Neural progenitor cell (in vitro differentiated cells): ENCODE measurements around the gene RORC. TPM values are rescaled to one million over a fixed set of nuclear protein-coding genes. Genes with fewer than 3 reads are reported as not detected.

Source experiments
- DNase-seq: peaks from one replicate; pipeline ENCODE4 v3.0.0-alpha.2; 2016; ENCODE audit warnings: low spot score
- H2AFZ ChIP-seq: fragments of 200-600 bp; sonication (generic); replicated peaks from 2 replicates; pipeline ENCODE4 v1.6.1; 2016; ENCODE audit warnings: antibody characterized with exemption
- H3F3A ChIP-seq: fragments of 200-600 bp; sonication (generic); 2 replicates; pipeline ENCODE4 v1.6.1; 2016; ENCODE audit warnings: antibody characterized with exemption, low read depth
- H3K27ac ChIP-seq: fragments of 200-600 bp; sonication (generic); 2 replicates; pipeline ENCODE4 v1.5.1; 2016; ENCODE audit warnings: mild to moderate bottlenecking
- H3K27me3 ChIP-seq: fragments of 200-600 bp; sonication (generic); 2 replicates; pipeline ENCODE4 v1.6.1; 2016; ENCODE audit warnings: mild to moderate bottlenecking, moderate library complexity
- H3K36me3 ChIP-seq: fragments of 200-600 bp; sonication (generic); 2 replicates; pipeline ENCODE4 v1.5.1; 2016
- H3K4me1 ChIP-seq: fragments of 200-600 bp; sonication (generic); 2 replicates; pipeline ENCODE4 v1.6.1; 2016; ENCODE audit warnings: mixed run types
- H3K4me2 ChIP-seq: fragments of 200-600 bp; sonication (generic); 2 replicates; pipeline ENCODE4 v1.6.1; 2016
- H3K4me3 ChIP-seq: fragments of 200-600 bp; sonication (generic); 2 replicates; pipeline ENCODE4 v1.5.1; 2016
- H3K79me2 ChIP-seq: fragments of 200-600 bp; sonication (generic); 2 replicates; pipeline ENCODE4 v1.6.1; 2016; ENCODE audit warnings: low read depth
- H3K9ac ChIP-seq: fragments of 200-600 bp; sonication (generic); 2 replicates; pipeline ENCODE4 v1.6.1; 2016
- H3K9me3 ChIP-seq: fragments of 200-600 bp; sonication (generic); 2 replicates; pipeline ENCODE4 v1.5.1; 2016; ENCODE audit warnings: low read depth
- H4K20me1 ChIP-seq: fragments of 200-600 bp; sonication (generic); 2 replicates; pipeline ENCODE4 v1.6.1; 2016; ENCODE audit warnings: low read depth
- H3K27ac Mint-ChIP-seq: 3 replicates; pipeline ENCODE4 v1.8.0; 2021; ENCODE audit warnings: mixed read lengths
- H3K27me3 Mint-ChIP-seq: 2 replicates; pipeline ENCODE4 v1.8.0; 2022; ENCODE audit warnings: low read depth, mild to moderate bottlenecking, inconsistent platforms, moderate library complexity, mixed read lengths; ENCODE audit not compliant: insufficient read depth
- H3K36me3 Mint-ChIP-seq: 3 replicates; pipeline ENCODE4 v1.8.0; 2021; ENCODE audit warnings: mixed read lengths
- H3K4me1 Mint-ChIP-seq: 3 replicates; pipeline ENCODE4 v1.8.0; 2021; ENCODE audit warnings: mixed read lengths
- H3K4me3 Mint-ChIP-seq: 3 replicates; pipeline ENCODE4 v1.8.0; 2021; ENCODE audit warnings: mild to moderate bottlenecking, moderate library complexity, mixed read lengths
- H3K9me3 Mint-ChIP-seq: 3 replicates; pipeline ENCODE4 v1.8.0; 2020; ENCODE audit warnings: mixed read lengths
- EZH2 ChIP-seq: fragments of 200-600 bp; sonication (generic); IDR thresholded peaks from 2 replicates; pipeline ENCODE4 v1.6.1; 2017; ENCODE audit warnings: antibody characterized with exemption, mild to moderate bottlenecking, moderate library complexity
- EZH2phosphoT487 ChIP-seq: fragments of 200-600 bp; sonication (generic); IDR thresholded peaks from 2 replicates; pipeline ENCODE4 v1.6.1; 2017; ENCODE audit warnings: antibody characterized with exemption
- total RNA-seq: library from RNA; depleted of rRNA; stranded (reverse); fragments of >200 nt; gene quantifications from 2 replicates; pipeline ENCODE4 v1.2.3, GENCODE V29; 2015; ENCODE audit warnings: low replicate concordance
- TF ChIP-seq, protein P1 (sequence below): fragments of 200-600 bp; sonication (generic); IDR thresholded peaks from 2 replicates; pipeline ENCODE4 v1.5.1; 2017; ENCODE audit warnings: antibody characterized with exemption, mild to moderate bottlenecking

The RORC gene
- total RNA-seq, 1 donor from 2014 or later: not detected

GRCh38 chr1:151830055-151830454 lies 1.5 kb downstream of the RORC start:
- H3K9me3 Mint-ChIP-seq: no peaks in the 10 kb centered on the region
- H3K36me3 Mint-ChIP-seq: no peaks in the 10 kb centered on the region
- TF ChIP-seq, protein P1, sequence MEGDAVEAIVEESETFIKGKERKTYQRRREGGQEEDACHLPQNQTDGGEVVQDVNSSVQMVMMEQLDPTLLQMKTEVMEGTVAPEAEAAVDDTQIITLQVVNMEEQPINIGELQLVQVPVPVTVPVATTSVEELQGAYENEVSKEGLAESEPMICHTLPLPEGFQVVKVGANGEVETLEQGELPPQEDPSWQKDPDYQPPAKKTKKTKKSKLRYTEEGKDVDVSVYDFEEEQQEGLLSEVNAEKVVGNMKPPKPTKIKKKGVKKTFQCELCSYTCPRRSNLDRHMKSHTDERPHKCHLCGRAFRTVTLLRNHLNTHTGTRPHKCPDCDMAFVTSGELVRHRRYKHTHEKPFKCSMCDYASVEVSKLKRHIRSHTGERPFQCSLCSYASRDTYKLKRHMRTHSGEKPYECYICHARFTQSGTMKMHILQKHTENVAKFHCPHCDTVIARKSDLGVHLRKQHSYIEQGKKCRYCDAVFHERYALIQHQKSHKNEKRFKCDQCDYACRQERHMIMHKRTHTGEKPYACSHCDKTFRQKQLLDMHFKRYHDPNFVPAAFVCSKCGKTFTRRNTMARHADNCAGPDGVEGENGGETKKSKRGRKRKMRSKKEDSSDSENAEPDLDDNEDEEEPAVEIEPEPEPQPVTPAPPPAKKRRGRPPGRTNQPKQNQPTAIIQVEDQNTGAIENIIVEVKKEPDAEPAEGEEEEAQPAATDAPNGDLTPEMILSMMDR: no peak
- no peak for TF ChIP-seq EZH2
- no peak for TF ChIP-seq EZH2phosphoT487
- Histone ChIP-seq H3K4me1 (peaks cover 13% of the 10 kb centered on the region), H3K9me3 (no peaks in the 10 kb centered on the region), H3K4me2 (no peak overlapping the region), H3K27ac (no peak overlapping the region), H3K27me3 (no peaks in the 10 kb centered on the region), H3K9ac (no peak overlapping the region), H3K4me3 (no peak overlapping the region), H3K36me3 (no peaks in the 10 kb centered on the region), H3K79me2 (no peaks in the 10 kb centered on the region), H3F3A (peaks cover 8% of the 10 kb centered on the region), H4K20me1 (no peaks in the 10 kb centered on the region), H2AFZ (no peak overlapping the region)
- peaks cover 14% of the 10 kb centered on the region for H3K27me3 Mint-ChIP-seq
- DNase-seq: no peak
- peak overlapping the region; percentile 52 for H3K4me3 Mint-ChIP-seq
- peaks cover 28% of the 10 kb centered on the region for H3K4me1 Mint-ChIP-seq
- no peak overlapping the region for H3K27ac Mint-ChIP-seq

- Histone ChIP-seq H3K9ac (no peak overlapping the region), H3K36me3 (no peaks in the 10 kb centered on the region), H3K4me3 (peak overlapping the region; percentile 14), H3K27me3 (no peaks in the 10 kb centered on the region), H3K4me1 (peaks cover 13% of the 10 kb centered on the region), H3K79me2 (no peaks in the 10 kb centered on the region), H2AFZ (no peak overlapping the region), H3K27ac (no peak overlapping the region), H4K20me1 (no peaks in the 10 kb centered on the region), H3F3A (peaks cover 8% of the 10 kb centered on the region), H3K9me3 (no peaks in the 10 kb centered on the region), H3K4me2 (peak overlapping the region; percentile 47)
- H3K27ac Mint-ChIP-seq: peak overlapping the region; percentile 23
- TF ChIP-seq EZH2 (no peak), EZH2phosphoT487 (no peak)
- TF ChIP-seq, protein P1: no peak
- H3K27me3 Mint-ChIP-seq: peaks cover 18% of the 10 kb centered on the region
- no peaks in the 10 kb centered on the region for H3K9me3 Mint-ChIP-seq
- H3K36me3 Mint-ChIP-seq: no peaks in the 10 kb centered on the region
- H3K4me3 Mint-ChIP-seq: peak overlapping the region; percentile 24
- H3K4me1 Mint-ChIP-seq: peaks cover 28% of the 10 kb centered on the region
- no peak for DNase-seq
Measured at GRCh38 chr1:151829352-151830046, 2.1 kb downstream of the RORC start.

DNA sequence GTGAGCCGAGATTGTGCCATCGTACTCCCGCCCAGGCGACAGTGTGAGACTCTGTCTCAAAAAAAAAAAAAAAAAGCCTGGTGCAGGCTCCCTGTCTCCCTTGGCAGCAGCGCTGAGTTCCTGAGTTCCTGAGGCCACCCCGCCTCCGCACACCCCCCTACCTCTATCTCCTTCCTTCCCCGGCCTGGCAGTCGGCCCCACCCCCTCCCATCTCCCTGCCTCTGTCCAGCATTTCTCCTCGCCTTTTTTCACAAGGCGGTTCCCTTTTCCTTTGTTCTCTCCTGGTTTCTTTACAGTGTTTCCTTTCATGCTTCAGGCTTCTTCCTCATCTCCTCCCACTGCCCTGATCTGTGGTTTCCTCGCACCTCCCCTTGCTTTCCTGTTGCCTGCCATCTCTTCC lies 2.7 kb downstream of the RORC start:
- Histone ChIP-seq H3K4me2 (peak overlapping the region; percentile 47), H3K27ac (no peak overlapping the region), H3K9ac (no peak overlapping the region)

More for the DNA sequence above, 2.7 kb downstream of the RORC start:
- H3F3A ChIP-seq: peaks cover 8% of the 10 kb centered on the region
- Mint-ChIP-seq H3K4me3 (peak overlapping the region; percentile 24), H3K4me1 (peaks cover 28% of the 10 kb centered on the region), H3K27ac (peak overlapping the region; percentile 23), H3K27me3 (peaks cover 18% of the 10 kb centered on the region), H3K36me3 (no peaks in the 10 kb centered on the region), H3K9me3 (no peaks in the 10 kb centered on the region)
- no peak for TF ChIP-seq EZH2
- TF ChIP-seq EZH2phosphoT487: no peak
- TF ChIP-seq, protein P1: no peak
- H4K20me1 ChIP-seq: no peaks in the 10 kb centered on the region
- DNase-seq: peak; percentile 88
- H3K4me1 ChIP-seq: peaks cover 13% of the 10 kb centered on the region
- no peak overlapping the region for H2AFZ ChIP-seq
- no peaks in the 10 kb centered on the region for H3K36me3 ChIP-seq
- no peaks in the 10 kb centered on the region for H3K9me3 ChIP-seq
- H3K79me2 ChIP-seq: no peaks in the 10 kb centered on the region
- H3K27me3 ChIP-seq: no peaks in the 10 kb centered on the region
- peak overlapping the region; percentile 14 for H3K4me3 ChIP-seq
